SU-DHL-6 (cell line): ENCODE results near the gene CASP4.

Source experiments
- H2AFZ ChIP-seq: fragments of 200-600 bp; sonication (generic); 2 replicates; pipeline ENCODE4 v1.6.1; 2014; ENCODE audit warnings: low read depth, mild to moderate bottlenecking, moderate library complexity, mixed read lengths, antibody characterized with exemption, low read length; ENCODE audit not compliant: severe bottlenecking
- H3F3A ChIP-seq: fragments of 200-600 bp; shearing (Covaris generic); 2 replicates; pipeline ENCODE4 v1.6.0; 2016; ENCODE audit warnings: antibody characterized with exemption, mild to moderate bottlenecking; ENCODE audit not compliant: insufficient read depth
- H3K27ac ChIP-seq: fragments of 200-600 bp; sonication (generic); 2 replicates; pipeline ENCODE4 v1.5.1; 2016; ENCODE audit warnings: low read depth, mild to moderate bottlenecking, low read length, moderate library complexity, mixed read lengths
- H3K27me3 ChIP-seq: fragments of 200-600 bp; sonication (generic), shearing (Covaris generic); 2 replicates; pipeline ENCODE4 v1.6.0; 2014; ENCODE audit warnings: mild to moderate bottlenecking, low read length
- H3K36me3 ChIP-seq: fragments of 200-600 bp; sonication (generic); 2 replicates; pipeline ENCODE4 v1.6.1; 2014; ENCODE audit warnings: mild to moderate bottlenecking, low read length, mixed read lengths
- H3K4me2 ChIP-seq: fragments of 300-600, 200-600 bp; shearing (Covaris generic), sonication (generic); 2 replicates; pipeline ENCODE4 v1.6.0; 2014; ENCODE audit warnings: low read length, low read depth, mild to moderate bottlenecking; ENCODE audit not compliant: poor library complexity, severe bottlenecking
- H3K4me3 ChIP-seq: fragments of 200-600 bp; sonication (generic); 2 replicates; pipeline ENCODE4 v1.5.1; 2014; ENCODE audit warnings: antibody characterized with exemption, low read length, mild to moderate bottlenecking, mixed read lengths; ENCODE audit not compliant: insufficient read depth, poor library complexity, severe bottlenecking
- H3K79me2 ChIP-seq: fragments of 200-600 bp; sonication (generic); 2 replicates; pipeline ENCODE4 v1.6.1; 2014; ENCODE audit warnings: mild to moderate bottlenecking, low read length, moderate library complexity; ENCODE audit not compliant: insufficient read depth
- H3K9ac ChIP-seq: fragments of 200-600 bp; sonication (generic); 2 replicates; pipeline ENCODE4 v1.7.0; 2014; ENCODE audit warnings: mild to moderate bottlenecking, low read length
- H3K9me2 ChIP-seq: fragments of 200-600 bp; sonication (generic); replicated peaks from 2 replicates; pipeline ENCODE4 v1.6.1; 2014; ENCODE audit warnings: low read length; ENCODE audit not compliant: insufficient read depth
- H3K9me3 ChIP-seq: fragments of 200-600 bp; sonication (generic); 2 replicates; pipeline ENCODE4 v1.6.1; 2014; ENCODE audit warnings: low read length, mixed read lengths; ENCODE audit not compliant: insufficient read depth
- H4K20me1 ChIP-seq: fragments of 200-600 bp; sonication (generic); 2 replicates; pipeline ENCODE4 v1.6.1; 2014; ENCODE audit warnings: low read depth, mild to moderate bottlenecking, antibody characterized with exemption, low read length, moderate library complexity, mixed read lengths
- EZH2phosphoT487 ChIP-seq: fragments of 200-600 bp; sonication (generic), shearing (Covaris generic); conservative IDR thresholded peaks from 2 replicates; pipeline ENCODE4 v1.6.1; 2018; ENCODE audit warnings: mild to moderate bottlenecking, antibody characterized with exemption, low read length, moderate library complexity, mixed read lengths
- TF ChIP-seq, protein P1 (sequence below): fragments of 200-600 bp; sonication (generic); IDR thresholded peaks from one replicate; pipeline ENCODE4 v1.5.1; 2017; ENCODE audit warnings: antibody characterized with exemption, mild to moderate bottlenecking, low read length, moderate library complexity; ENCODE audit not compliant: insufficient read depth, poor library complexity, severe bottlenecking

CASP4 gene

DNA sequence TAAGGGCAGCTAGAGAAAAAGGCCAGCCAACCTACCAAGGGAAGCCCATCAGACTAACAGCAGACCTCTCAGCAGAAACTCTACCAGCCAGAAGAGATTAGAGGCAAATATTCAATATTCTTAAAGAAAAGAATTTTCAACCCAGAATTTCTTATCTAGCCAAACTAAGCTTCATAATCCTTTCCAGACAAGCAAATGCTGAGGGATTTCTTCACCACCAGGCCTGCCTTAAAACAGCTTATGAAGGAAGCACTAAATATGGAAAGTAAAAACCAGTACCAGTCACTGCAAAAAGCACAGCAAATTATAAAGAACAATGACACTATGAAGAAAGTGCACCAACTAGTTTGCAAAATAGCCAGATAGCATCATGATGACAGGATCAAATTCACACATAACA, 39.6 kb downstream of the CASP4 start:
- Histone ChIP-seq H3K36me3 (no peaks in the 10 kb centered on the region), H4K20me1 (no peaks in the 10 kb centered on the region), H3K79me2 (no peaks in the 10 kb centered on the region), H3K4me2 (no peak overlapping the region), H3K4me3 (no peak overlapping the region), H3K9me2 (no peaks in the 10 kb centered on the region), H2AFZ (no peak overlapping the region), H3K9me3 (no peaks in the 10 kb centered on the region), H3K27ac (no peak overlapping the region), H3K9ac (no peak overlapping the region), H3K27me3 (no peaks in the 10 kb centered on the region), H3F3A (no peaks in the 10 kb centered on the region)
- TF ChIP-seq EZH2phosphoT487 = no peak
- TF ChIP-seq, protein P1, sequence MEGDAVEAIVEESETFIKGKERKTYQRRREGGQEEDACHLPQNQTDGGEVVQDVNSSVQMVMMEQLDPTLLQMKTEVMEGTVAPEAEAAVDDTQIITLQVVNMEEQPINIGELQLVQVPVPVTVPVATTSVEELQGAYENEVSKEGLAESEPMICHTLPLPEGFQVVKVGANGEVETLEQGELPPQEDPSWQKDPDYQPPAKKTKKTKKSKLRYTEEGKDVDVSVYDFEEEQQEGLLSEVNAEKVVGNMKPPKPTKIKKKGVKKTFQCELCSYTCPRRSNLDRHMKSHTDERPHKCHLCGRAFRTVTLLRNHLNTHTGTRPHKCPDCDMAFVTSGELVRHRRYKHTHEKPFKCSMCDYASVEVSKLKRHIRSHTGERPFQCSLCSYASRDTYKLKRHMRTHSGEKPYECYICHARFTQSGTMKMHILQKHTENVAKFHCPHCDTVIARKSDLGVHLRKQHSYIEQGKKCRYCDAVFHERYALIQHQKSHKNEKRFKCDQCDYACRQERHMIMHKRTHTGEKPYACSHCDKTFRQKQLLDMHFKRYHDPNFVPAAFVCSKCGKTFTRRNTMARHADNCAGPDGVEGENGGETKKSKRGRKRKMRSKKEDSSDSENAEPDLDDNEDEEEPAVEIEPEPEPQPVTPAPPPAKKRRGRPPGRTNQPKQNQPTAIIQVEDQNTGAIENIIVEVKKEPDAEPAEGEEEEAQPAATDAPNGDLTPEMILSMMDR = no peak

DNA sequence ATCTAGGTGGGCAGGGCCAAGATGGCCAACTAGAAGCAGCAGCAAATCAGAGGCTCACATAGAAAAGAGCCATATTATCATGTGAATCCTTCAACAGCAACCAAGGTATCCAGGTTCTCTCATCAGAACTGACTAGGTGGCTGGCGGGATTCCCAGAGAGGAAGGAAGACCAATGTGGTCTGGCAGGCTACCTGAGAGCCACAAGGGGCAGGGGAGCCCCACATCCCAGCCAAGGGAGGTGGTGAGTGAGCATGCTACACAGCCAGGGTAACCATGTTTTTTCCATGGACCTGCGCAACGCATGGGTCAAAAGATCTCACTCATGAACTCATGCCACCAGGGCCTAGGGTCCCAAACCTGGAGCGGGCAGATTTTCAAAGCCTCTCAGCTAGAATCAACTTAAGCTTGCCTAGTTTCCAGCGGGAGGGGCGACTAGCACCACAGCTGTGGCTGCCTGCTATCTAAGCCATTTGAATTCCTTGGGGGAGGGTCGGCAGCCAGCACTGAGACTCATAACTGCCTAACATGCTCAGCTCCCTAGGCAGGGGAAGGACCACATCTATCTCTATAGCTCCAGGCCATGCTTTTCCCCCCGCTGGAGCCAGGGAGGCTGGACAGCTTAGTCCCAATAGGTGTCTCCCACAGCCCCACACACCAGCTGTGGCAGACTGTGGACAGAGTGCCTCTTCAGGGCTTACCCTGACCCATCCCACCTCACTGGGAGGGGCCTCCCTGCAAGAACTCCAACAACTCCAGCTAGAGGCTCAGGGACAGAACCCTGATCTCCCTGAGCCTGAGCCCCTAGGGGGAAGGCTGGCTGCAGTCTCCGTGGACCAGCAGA, 41.4 kb downstream of the CASP4 start:
- no peak overlapping the region for H3K4me2 ChIP-seq
- H3F3A ChIP-seq = no peaks in the 10 kb centered on the region
- H3K27ac ChIP-seq = no peak overlapping the region
- no peak for TF ChIP-seq EZH2phosphoT487
- TF ChIP-seq, protein P1 = no peak
- no peaks in the 10 kb centered on the region for H3K36me3 ChIP-seq
- no peaks in the 10 kb centered on the region for H3K9me3 ChIP-seq
- H4K20me1 ChIP-seq = no peaks in the 10 kb centered on the region
- no peak overlapping the region for H3K4me3 ChIP-seq
- H3K9ac ChIP-seq = no peak overlapping the region
- H3K79me2 ChIP-seq = no peaks in the 10 kb centered on the region
- H2AFZ ChIP-seq = no peak overlapping the region
- no peaks in the 10 kb centered on the region for H3K27me3 ChIP-seq
- no peaks in the 10 kb centered on the region for H3K9me2 ChIP-seq

DNA sequence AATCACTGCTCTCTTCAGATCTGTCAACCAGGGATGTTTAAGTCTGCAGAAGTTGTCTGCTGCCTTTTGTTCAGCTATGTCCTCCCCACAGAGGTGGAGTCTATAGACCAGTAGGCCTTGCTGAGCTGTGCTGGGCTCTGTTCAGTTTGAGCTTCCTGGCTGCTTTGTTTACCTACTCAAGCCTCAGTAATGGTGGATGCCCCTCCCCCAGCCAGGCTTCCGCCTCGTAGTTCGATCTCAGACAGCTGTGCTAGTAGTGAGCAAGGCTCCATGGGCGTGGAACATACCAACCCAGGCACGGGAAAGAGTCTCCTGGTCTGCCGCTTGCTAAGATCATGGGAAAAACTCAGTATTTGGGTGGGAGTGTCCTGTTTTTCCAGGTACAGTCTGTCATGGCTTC, 42.5 kb downstream of the CASP4 start:
- Histone ChIP-seq H3K9ac (no peak overlapping the region), H3K4me2 (no peak overlapping the region), H2AFZ (no peak overlapping the region), H3K79me2 (no peaks in the 10 kb centered on the region), H3K27ac (no peak overlapping the region), H3K9me3 (no peaks in the 10 kb centered on the region), H3K36me3 (no peaks in the 10 kb centered on the region), H3F3A (no peaks in the 10 kb centered on the region), H3K4me3 (no peak overlapping the region), H4K20me1 (no peaks in the 10 kb centered on the region), H3K27me3 (no peaks in the 10 kb centered on the region), H3K9me2 (no peaks in the 10 kb centered on the region)
- TF ChIP-seq, protein P1 = no peak
- no peak for TF ChIP-seq EZH2phosphoT487
